ENCODE results near the gene RAD23A. TPM values are rescaled to one million over a fixed set of nuclear protein-coding genes. Genes with fewer than 3 reads are reported as not detected.
A peak's percentile ranks its signal among the peaks of the same experiment; 100 is the strongest.

RAD23A gene
- total and polyA plus RNA-seq, 10 of the 15 experiments (the other 5 are each of a cell fraction or from before 2014, with no cell fraction given): 8.8 to 198 (median 119) TPM

GRCh38 chr19:12965017-12965811 is 19.6 kb downstream of the RAD23A start (continued):
- TF ChIP-seq SMC3 (IDR thresholded peaks at IDR 0.05; ENCODE audit: borderline replicate concordance, low read length) (peak; percentile 79), IKZF2 (IDR thresholded peaks at IDR 0.05) (peak; percentile 74 to 75), RBBP5 (conservative IDR thresholded peaks at IDR 0.05) (no peak), YY1 (IDR thresholded peaks at IDR 0.05; ENCODE audit: low read depth, low read length) (peak; percentile 76), PRDM15 (CRISPR knock-in tag; IDR thresholded peaks at IDR 0.05) (no peak), BHLHE40 (IDR thresholded peaks at IDR 0.05; ENCODE audit: borderline replicate concordance in 1 of 2, low read depth in 2 of 2, low read length in 1 of 2) (peak in 1 of 2 experiments; percentile 58; a peak in 1 of 4 replicates), NR2F1 (conservative IDR thresholded peaks at IDR 0.05) (peak; percentile 58), MEF2B (IDR thresholded peaks at IDR 0.05; ENCODE audit: partially characterized antibody, poor library complexity, severe bottlenecking) (peak; percentile 31), RELB (IDR thresholded peaks at IDR 0.05; ENCODE audit: low read depth) (0 out of 2 replicates have a peak, but pooled peaks have one; percentile 26), HDGF (IDR thresholded peaks at IDR 0.05) (0 out of 2 replicates have a peak, but pooled peaks have one; percentile 16), E2F4 (IDR thresholded peaks at IDR 0.05; ENCODE audit: low read depth, low read length) (peak; percentile 60), RAD21 (IDR thresholded peaks at IDR 0.05; ENCODE audit: insufficient read depth, low read depth, low read length) (peak; percentile 68), LARP7 (IDR thresholded peaks at IDR 0.05) (peak; percentile 90), GABPA (IDR thresholded peaks at IDR 0.05; ENCODE audit: low read depth) (no peak), POLR2A (IDR thresholded peaks at IDR 0.05; ENCODE audit: low read depth, low read length) (peak; percentile 29; the same call in 1 of the 2 replicates), SRF (IDR thresholded peaks at IDR 0.05; ENCODE audit: low read depth in 2 of 2, low read length in 2 of 2) (no peak), EED (IDR thresholded peaks at IDR 0.05; ENCODE audit: low read depth) (peak; percentile 28; the same call in 1 of the 2 replicates), MTA3 (IDR thresholded peaks at IDR 0.05; ENCODE audit: borderline replicate concordance, low read length) (no peak), TARDBP (IDR thresholded peaks at IDR 0.05; ENCODE audit: borderline replicate concordance) (no peak), DPF2 (IDR thresholded peaks at IDR 0.05) (peak; percentile 81), SPI1 (IDR thresholded peaks at IDR 0.05; ENCODE audit: borderline replicate concordance, insufficient read depth, low read depth, low read length) (peak; percentile 46; the same call in 1 of the 2 replicates), TBL1XR1 (IDR thresholded peaks at IDR 0.05; ENCODE audit: low read depth, low read length) (0 out of 2 replicates have a peak, but pooled peaks have one; percentile 18)

Measured in GM12878 (cell line).